Colonic mucosa (tissue), 4 donors: ENCODE measurements around the gene ZSCAN31. TPM values are rescaled to one million over a fixed set of nuclear protein-coding genes. Genes with fewer than 3 reads are reported as not detected.

Source experiments
- DNase-seq: peaks from one replicate; pipeline ENCODE4 v3.0.0-alpha.2; 2020
- H3K27ac ChIP-seq: fragments of 200-600 bp; one replicate; pipeline ENCODE4 v1.8.0; 2021
- H3K27me3 ChIP-seq: fragments of 200-600 bp; one replicate; pipeline ENCODE4 v1.8.0; 2021
- H3K36me3 ChIP-seq: fragments of 200-600 bp; one replicate; pipeline ENCODE4 v1.8.0; 2021
- H3K4me1 ChIP-seq: fragments of 200-600 bp; one replicate; pipeline ENCODE4 v1.8.0; 2021; ENCODE audit warnings: mild to moderate bottlenecking
- H3K4me3 ChIP-seq: fragments of 200-600 bp; one replicate; pipeline ENCODE4 v1.8.0; 2021
- H3K9ac ChIP-seq, 2 donors: one replicate each; pipeline ENCODE4 v1.7.0; 2013; ENCODE audit warnings: control low read depth in 2 of 2, low read depth in 2 of 2, low read length in 2 of 2
- H3K9me3 ChIP-seq: fragments of 200-600 bp; one replicate; pipeline ENCODE4 v1.8.0; 2021
- CTCF ChIP-seq: fragments of 200-600 bp; IDR thresholded peaks from one replicate; pipeline ENCODE4 v1.8.0; 2022; ENCODE audit warnings: antibody characterized with exemption, mild to moderate bottlenecking
- intact Hi-C: fragments of 100-400 bp; cut with DNase I; formaldehyde crosslinking; loops from one replicate; pipeline ENCODE4 v1.14.1; 2022
- total RNA-seq, 2 donors: library from RNA; stranded (reverse); fragmentation: NEBNext Ultra II Directional in 1 of 2; extraction: Animal tissue kit (Norgen Biotek cat#: 25700) in 1 of 2; gene quantifications; one replicate each; pipeline ENCODE4 v1.2.1, GENCODE V29; 2021
- donor health status: healthy.
- donor health status: DM: no; HTN: no; CAD: no.
- donor health status: DM: no; HTN: no; CAD: no.

The ZSCAN31 gene
- total RNA-seq, 2 donors from 2014 or later = 6.6 to 7.0 TPM

GRCh38 chr6:28356666-28357020 is 20.7 kb upstream of the ZSCAN31 start:
- TF ChIP-seq CTCF = no peak
- no peak for DNase-seq
- Histone ChIP-seq H3K9me3 (no peaks in the 10 kb centered on the region), H3K4me3 (peak overlapping the region; percentile 50), H3K27me3 (no peaks in the 10 kb centered on the region), H3K27ac (peak overlapping the region; percentile 85), H3K9ac (peak overlapping the region; percentile 16 to 78), H3K4me1 (no peaks in the 10 kb centered on the region), H3K36me3 (no peaks in the 10 kb centered on the region)
- intact Hi-C loops = loop anchor here (5.0 to 10.0 kb wide), 3 partner anchors 132 to 452 kb away; partner anchors contain the start of gene ZSCAN9

DNA sequence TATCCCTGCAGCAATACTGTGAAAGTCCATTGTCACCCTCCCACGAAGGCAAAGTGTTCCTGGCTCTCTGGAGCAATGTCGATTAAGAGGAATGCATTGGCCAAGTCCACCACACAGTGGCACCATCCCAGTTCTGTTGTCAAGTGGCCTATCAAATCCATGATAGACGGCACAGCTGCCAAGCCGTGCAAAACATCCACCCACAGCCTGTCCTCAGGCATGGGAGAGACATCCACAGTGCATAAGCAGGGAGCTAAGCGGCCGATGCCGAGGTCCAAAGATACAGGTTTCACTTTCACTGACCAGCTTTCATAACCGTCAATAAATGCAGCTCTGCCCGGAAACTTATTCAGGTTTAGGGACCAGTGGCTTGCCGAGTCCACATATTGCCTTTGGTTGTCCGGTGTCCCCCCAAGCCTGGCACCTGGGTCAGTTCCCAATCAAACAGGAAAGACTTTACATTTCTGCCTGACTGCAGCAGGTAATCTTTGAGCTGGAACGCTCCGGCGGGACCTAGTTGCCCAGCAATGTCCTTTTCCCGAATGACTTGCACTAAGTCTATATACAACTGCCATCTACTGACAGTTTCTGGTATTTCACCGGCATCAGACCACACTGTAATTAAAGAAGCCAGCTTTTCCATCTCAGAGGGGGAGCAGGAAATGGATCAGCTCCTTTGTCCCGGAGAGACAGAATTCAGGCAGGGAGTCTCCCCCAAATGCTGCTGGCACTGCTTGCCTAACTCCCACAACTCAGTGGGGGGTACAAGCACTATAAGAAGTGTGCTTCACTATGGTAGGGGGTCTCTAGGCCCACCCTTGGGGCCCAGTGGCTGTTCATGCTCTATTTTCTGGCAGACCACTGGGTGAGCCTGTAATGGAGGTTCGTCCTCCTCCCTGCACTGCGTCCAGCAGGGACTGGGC is 20.1 kb upstream of the ZSCAN31 start:
- no peaks in the 10 kb centered on the region for H3K9me3 ChIP-seq
- peak; percentile 69 for TF ChIP-seq CTCF
- H3K9ac ChIP-seq = peak overlapping the region; percentile 64 to 78
- peaks cover 4% of the 10 kb centered on the region for H3K4me1 ChIP-seq
- intact Hi-C loops = loop anchor here (5.0 to 10.0 kb wide), 3 partner anchors 131 to 451 kb away; partner anchors contain the start of gene ZSCAN9
- H3K4me3 ChIP-seq = peak overlapping the region; percentile 50
- peak overlapping the region; percentile 85 for H3K27ac ChIP-seq
- H3K36me3 ChIP-seq = no peaks in the 10 kb centered on the region
- H3K27me3 ChIP-seq = no peaks in the 10 kb centered on the region
- peak; percentile 91 for DNase-seq

GRCh38 chr6:28354688-28355554 is 19.0 kb upstream of the ZSCAN31 start:
- TF ChIP-seq CTCF = no peak
- Histone ChIP-seq H3K36me3 (no peaks in the 10 kb centered on the region), H3K27ac (peak overlapping the region; percentile 85), H3K9me3 (no peaks in the 10 kb centered on the region), H3K4me3 (peak overlapping the region; percentile 50), H3K4me1 (peaks cover 4% of the 10 kb centered on the region), H3K9ac (peak overlapping the region; percentile 64 to 78), H3K27me3 (no peaks in the 10 kb centered on the region)
- DNase-seq = no peak
- intact Hi-C loops = loop anchor here (5.0 to 10.0 kb wide), 3 partner anchors 130 to 450 kb away; partner anchors contain the start of gene ZSCAN9

DNA sequence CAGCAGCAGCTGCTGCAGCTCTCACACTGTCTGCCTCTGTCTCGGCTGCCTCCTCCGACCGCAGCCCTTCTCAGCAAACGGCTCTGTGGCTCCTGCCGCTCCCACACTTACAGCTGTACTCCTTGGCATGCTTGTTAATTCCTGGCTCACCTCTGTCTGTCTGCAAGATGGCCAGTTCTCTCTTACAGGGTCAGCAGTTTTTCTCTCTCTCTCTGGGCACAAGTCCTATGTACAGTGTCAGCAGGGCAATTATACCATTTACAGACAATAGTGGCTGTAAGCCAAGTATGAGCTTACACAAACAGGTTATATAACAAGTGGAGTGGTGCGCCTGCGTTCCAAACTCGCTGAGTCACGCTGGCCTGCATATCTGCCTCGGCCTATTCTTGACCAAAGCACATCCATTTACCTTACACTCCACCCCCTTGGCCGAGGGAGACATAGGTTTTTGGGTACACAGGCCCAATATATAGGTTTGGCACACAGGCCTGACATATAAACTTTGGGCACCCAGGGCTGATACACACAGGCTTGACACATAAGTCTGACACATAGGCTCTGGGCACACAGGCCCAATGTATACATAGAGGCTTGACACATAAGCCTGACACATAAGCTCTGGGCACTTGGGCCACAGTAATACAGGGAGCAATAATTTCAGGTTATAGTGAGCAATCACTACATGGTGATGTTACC is 18.2 kb upstream of the ZSCAN31 start:
- peaks cover 4% of the 10 kb centered on the region for H3K4me1 ChIP-seq

More for the DNA sequence above, 18.2 kb upstream of the ZSCAN31 start:
- intact Hi-C loops = loop anchor here (10.0 kb wide), 2 partner anchors 129 to 449 kb away; partner anchors contain the start of gene ZSCAN9
- H3K9me3 ChIP-seq = no peaks in the 10 kb centered on the region
- no peak for TF ChIP-seq CTCF
- H3K9ac ChIP-seq = peak overlapping the region; percentile 60 to 67
- H3K27me3 ChIP-seq = no peaks in the 10 kb centered on the region
- peak; percentile 79 for DNase-seq
- H3K36me3 ChIP-seq = no peaks in the 10 kb centered on the region
- H3K4me3 ChIP-seq = no peak overlapping the region
- H3K27ac ChIP-seq = peak overlapping the region; percentile 45
